ENCODE measurements around the gene COX5B. TPM values are rescaled to one million over a fixed set of nuclear protein-coding genes. Genes with fewer than 3 reads are reported as not detected.

Gene COX5B
- total and polyA plus RNA-seq, 9 of the 15 experiments (the other 6 are each of a cell fraction or from before 2014, with no cell fraction given): 154 to 1,424 (median 487) TPM

- no peak for TF ChIP-seq ZNF449 (CRISPR knock-in tag; IDR thresholded peaks at IDR 0.05)
- 0 out of 2 replicates have a peak, but pooled peaks have one; percentile 40 for TF ChIP-seq FOXJ2 (tag; IDR thresholded peaks at IDR 0.05)
- TF ChIP-seq MGA (IDR thresholded peaks at IDR 0.05): peak; percentile 66; the same call in 1 of the 2 replicates
These were observed 8.4 kb downstream of the COX5B start (continued) for GRCh38 chr2:97654309-97654708.

Measured in K562 (cell line).